Measurements from ENCODE around the gene ZCCHC7.

DNA sequence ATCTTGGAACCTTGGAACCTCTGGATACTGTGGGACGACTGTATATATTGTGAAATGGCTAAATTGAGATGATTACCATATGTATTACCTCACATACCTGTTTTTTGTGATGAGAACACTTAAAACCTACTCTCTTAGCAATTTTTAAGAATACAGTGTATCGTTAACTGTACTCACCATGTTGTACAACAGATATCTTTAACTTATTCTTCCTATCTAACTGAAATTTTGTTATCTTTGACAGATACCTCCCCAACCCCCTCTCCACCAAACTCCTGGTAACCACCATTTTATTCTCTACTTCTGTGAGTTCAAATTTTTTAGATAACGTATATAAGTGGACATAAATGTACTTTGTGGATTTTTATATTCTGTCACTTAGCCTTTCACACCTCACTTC lies 126.5 kb downstream of the ZCCHC7 start:
- TF ChIP-seq, protein P1, sequence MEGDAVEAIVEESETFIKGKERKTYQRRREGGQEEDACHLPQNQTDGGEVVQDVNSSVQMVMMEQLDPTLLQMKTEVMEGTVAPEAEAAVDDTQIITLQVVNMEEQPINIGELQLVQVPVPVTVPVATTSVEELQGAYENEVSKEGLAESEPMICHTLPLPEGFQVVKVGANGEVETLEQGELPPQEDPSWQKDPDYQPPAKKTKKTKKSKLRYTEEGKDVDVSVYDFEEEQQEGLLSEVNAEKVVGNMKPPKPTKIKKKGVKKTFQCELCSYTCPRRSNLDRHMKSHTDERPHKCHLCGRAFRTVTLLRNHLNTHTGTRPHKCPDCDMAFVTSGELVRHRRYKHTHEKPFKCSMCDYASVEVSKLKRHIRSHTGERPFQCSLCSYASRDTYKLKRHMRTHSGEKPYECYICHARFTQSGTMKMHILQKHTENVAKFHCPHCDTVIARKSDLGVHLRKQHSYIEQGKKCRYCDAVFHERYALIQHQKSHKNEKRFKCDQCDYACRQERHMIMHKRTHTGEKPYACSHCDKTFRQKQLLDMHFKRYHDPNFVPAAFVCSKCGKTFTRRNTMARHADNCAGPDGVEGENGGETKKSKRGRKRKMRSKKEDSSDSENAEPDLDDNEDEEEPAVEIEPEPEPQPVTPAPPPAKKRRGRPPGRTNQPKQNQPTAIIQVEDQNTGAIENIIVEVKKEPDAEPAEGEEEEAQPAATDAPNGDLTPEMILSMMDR (conservative IDR thresholded peaks at IDR 0.05; ENCODE audit: low read depth, low read length) = no peak
- no peak for TF ChIP-seq EZH2 (IDR thresholded peaks at IDR 0.05; ENCODE audit: borderline replicate concordance, low read depth, low read length, poor library complexity, severe bottlenecking)

Data from A673 (cell line).